ENCODE results near the gene HSF2BP.
"Not testable (repeated sequence)": the region's sequence is repeated elsewhere in the genome, so short reads cannot be mapped to it uniquely, and the experiment has no call there.

HSF2BP gene

DNA sequence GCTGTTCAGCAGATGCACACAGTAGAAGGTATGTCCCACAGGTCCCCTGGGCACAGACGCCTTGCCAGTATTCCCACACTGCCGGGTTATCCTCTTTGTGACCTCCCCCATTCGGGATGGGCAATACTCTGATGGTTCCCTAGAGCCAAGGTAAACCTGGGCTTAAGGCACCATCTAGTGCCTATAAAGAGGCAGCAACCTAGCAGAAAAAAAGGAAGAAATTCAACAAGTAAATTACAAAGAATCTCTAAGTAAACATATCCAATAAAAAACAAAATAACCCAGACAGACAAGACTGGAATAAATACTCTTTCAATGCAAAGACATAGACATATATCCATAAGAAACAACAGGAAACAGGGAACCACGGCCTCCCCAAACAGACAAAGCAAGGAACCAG is 39.4 kb downstream of the HSF2BP start:
- DNase-seq (ENCODE audit: low read depth in 2 of 3, low spot score in 2 of 3), result no peak

GRCh38 chr21:43619344-43619743 is 39.9 kb downstream of the HSF2BP start:
- no peak for DNase-seq (ENCODE audit: low read depth in 2 of 3, low spot score in 2 of 3)

GRCh38 chr21:43618940-43619339 is 40.3 kb downstream of the HSF2BP start:
- DNase-seq (ENCODE audit: low read depth in 2 of 3, low spot score in 2 of 3), result no peak

GRCh38 chr21:43616861-43617260 is 42.4 kb downstream of the HSF2BP start:
- DNase-seq (ENCODE audit: low read depth in 2 of 3, low spot score in 2 of 3), result not testable (repeated sequence)

DNA sequence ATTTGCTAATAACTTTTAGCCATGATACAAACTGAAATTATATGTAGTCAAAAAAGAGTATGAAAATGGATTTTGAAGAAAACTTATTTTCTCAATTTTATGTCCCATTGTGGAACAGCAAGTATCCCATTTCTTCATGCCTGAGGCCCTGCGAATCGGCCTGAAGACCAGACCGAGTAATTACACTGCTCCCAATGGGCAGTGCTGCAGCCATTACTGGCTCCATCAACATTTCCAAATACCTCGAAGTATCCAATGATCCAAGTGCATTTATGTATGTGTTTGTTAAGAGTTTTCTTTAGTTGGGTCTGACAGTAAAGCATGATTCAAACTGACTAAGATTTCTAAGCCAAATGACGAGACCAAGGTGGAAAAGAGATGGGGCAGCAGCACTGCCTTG is 44.4 kb downstream of the HSF2BP start:
- DNase-seq (ENCODE audit: low read depth in 2 of 3, low spot score in 2 of 3), result no peak

DNA sequence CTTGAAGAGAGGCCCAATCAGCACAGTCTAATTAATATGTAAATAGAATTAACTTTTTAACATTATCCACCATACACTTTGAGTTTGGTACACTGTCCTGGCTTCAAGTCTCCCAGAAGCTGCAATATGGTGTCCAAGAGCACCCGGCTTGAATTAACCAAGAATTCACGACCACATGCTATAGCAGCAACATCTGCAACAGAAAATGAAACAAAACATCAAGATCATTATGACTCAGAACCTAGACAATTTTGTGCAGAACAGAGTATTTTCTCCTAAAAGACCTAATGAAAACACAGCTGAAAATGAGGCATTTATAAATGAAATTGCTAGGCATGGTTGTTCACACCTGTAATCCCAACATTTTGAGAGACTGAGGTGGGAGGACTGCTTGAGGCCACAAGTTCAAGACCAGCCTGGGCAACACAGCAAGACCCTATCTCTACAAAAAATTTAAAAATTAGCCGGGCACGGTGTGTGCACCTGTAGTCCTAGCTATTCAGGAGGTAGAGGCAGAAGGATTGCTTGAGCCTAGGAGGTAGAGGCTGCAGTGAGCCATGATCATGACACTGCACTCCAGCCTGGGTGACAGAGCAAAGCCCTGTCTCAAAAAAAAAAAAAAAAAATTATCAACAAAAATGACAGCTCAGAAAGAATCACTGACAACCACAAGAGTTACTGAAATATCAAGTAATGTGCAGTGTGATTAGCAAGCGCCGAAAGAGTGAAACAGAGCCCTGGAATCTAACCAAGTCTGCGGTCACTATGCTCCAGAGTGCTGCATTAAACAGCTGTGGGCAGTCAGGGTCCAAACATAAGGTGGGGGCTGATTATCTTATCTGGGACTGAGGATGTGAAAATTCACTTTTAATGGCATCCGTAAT is 45.3 kb downstream of the HSF2BP start:
- DNase-seq (ENCODE audit: low read depth in 2 of 3, low spot score in 2 of 3), result no peak

DNA sequence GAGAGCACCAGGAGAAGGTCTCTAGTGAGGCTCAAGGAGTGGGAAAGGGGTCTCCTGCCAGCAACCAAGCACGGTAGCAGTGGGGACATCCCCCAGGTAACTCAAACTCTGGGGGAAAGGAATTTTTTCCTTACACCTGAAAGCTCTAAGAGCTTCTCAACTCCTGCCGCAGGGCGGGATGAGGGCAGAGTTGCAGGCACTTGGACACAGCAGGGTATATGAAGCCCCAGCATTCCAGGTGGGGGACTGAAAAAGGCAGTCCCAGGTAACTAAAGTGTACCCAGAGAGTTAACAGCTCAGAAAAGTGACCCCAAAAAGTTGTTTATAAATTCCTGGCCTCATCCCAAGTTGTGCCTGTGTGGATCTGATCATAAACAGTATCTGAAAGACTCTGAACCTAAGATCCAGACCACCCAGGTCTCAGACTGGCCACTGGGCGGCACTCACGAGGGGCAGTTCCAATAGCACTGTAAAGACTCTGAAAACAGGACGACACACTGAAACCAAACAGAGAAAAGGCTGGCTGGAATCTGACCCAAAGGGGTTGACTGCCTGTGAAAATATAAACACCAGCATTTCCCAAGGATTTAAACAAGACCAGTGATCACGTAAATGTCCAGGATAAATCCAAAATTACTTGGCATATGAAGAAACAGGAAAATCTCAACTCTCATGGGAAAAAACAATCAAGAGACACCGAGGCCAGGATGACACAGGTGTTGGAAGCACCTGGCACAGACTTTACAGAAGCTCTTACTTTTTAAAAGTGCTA is 47.5 kb downstream of the HSF2BP start:
- DNase-seq (ENCODE audit: low read depth in 2 of 3, low spot score in 2 of 3), result no peak

- no peak for DNase-seq (ENCODE audit: low read depth in 2 of 3, low spot score in 2 of 3)
These were observed 49.6 kb downstream of the HSF2BP start for GRCh38 chr21:43609501-43610340.

- no peak for DNase-seq (ENCODE audit: low read depth in 2 of 3, low spot score in 2 of 3)
These were observed 50.6 kb downstream of the HSF2BP start for GRCh38 chr21:43608664-43609063.

- DNase-seq (ENCODE audit: low read depth in 2 of 3, low spot score in 2 of 3), result no peak
These were observed 51.1 kb downstream of the HSF2BP start for GRCh38 chr21:43608225-43608624.

- DNase-seq (ENCODE audit: low read depth in 2 of 3, low spot score in 2 of 3), result no peak
These were observed 53.7 kb downstream of the HSF2BP start for GRCh38 chr21:43605320-43606215.

GRCh38 chr21:43604505-43605204 is 54.6 kb downstream of the HSF2BP start:
- DNase-seq (ENCODE audit: low read depth in 2 of 3, low spot score in 2 of 3), result no peak

DNA sequence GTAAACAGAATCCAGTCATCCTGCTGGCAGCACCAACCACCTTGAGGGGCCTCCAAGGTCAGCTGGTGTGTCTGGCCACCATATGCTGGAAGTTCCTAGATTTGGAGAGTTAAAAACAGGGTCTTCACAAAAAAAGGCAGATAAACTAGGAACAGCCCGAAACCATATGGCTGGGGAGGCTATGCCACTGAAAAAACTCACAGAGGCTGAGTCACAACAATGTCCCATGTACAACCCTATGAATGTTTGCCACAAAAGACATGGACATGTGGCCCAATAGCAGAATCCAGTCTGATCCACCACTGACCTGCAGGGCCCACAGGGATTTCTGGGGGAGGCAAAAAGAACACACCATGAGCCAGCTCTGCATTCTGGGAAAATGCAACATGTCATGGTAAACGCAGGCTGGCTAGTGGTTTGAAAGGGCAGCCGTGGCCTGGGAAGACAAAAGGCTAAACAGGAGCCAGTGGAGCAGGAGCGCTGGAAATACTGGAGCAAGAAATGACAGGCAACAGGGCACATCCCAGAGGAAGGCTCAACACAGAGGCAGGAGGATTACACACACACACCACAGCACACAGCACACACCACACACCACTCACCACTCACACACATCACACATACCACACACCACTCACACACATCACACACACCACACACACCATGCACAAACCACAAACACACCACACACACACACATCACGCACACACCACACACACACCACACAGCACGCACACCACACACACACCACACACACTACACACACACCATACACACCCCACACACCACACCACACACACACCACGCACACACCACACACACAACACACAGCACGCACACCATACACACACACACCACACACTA is 55.4 kb downstream of the HSF2BP start:
- DNase-seq (ENCODE audit: low read depth in 2 of 3, low spot score in 2 of 3), result no peak

DNA sequence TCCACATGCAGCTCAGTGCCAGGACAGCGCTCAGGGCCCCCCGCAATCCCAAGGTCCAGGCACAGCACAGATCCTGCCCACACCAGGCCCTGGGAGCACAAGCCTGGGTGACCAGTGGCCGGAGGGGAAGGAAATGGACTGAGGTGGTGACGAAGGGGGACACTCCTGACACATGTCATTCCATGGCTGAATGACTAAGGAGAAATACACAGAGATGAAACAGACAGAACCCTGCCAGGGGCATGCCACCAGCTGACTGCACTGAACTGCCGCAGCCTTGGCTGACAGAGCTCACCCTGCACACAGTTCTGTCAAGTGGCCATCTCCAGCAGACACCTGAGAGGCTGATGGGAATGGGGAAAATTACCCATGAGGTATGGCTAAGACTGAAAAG is 56.1 kb downstream of the HSF2BP start:
- no peak for DNase-seq (ENCODE audit: low read depth in 2 of 3, low spot score in 2 of 3)

DNA sequence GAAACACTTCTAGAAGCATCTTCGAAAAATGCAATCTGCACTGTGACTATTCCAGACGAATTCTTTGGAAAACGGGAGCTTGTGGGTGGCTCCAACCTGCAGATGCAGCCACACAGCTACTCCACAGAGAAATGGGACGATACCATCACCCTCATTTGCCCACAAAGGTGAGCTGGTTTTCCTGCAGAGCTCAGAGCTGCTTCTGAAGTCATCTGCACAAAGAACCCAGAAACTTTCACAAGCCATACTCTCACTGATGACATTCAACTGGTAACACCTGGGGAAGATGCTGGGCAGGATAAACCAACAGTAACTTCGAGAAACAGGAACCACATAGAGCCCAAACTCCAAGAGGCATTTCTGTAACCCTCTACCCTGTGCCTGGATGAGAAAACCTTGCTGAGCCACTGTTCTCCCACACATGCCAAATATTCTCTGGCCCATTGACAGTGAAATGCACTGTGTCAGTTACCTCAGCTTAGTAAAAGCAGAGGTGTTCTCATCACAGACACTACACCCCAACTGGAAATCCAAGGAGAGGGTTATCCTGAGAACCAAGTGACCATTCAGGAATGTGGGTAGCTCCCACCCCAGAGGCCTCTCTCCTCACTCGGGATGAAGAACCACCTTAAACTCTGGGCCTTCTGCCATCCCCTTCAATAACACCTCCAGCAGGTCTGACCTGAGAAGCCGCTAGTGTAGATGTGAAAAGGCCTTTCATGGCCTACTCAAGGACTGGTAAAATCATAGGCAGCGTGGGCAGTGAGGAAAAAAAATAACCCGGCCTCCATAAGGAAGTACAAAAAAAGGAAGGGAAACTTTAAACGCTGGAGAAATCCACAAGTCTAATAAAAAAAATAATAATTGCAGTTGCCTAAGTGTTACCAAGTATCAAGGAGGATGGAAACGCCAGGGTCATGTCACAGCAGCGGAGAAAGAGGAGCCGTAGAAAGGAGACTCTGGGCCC is 56.7 kb downstream of the HSF2BP start:
- no peak for DNase-seq (ENCODE audit: low read depth in 2 of 3, low spot score in 2 of 3)

- no peak for DNase-seq (ENCODE audit: low read depth in 2 of 3, low spot score in 2 of 3)
These were observed 58.5 kb downstream of the HSF2BP start for GRCh38 chr21:43600642-43601402.

- no peak for DNase-seq (ENCODE audit: low read depth in 2 of 3, low spot score in 2 of 3)
These were observed 59.6 kb downstream of the HSF2BP start for GRCh38 chr21:43599728-43600127.

Measured in activated CD8-positive, alpha-beta memory T cell treated with anti-CD3 and anti-CD28 coated beads for 48 hours (primary cell).